Esophagus muscularis mucosa (tissue), 4 donors: ENCODE measurements around the gene CTDNEP1.

ENCODE experiments used
- CTCF ChIP-seq, 3 experiments: fragments of 200-600 bp in 2 of 3; fragments of 450-650 bp in 1 of 3; sonication (generic) in 2 of 3; IDR thresholded peaks; one replicate each; pipeline ENCODE4 v1.5.1; 2017 to 2019; ENCODE audit warnings: antibody characterized with exemption in 3 of 3, mild to moderate bottlenecking in 2 of 3, moderate library complexity in 1 of 3
- EP300 ChIP-seq: sonication (generic); formaldehyde crosslinking; IDR thresholded peaks from one replicate; pipeline ENCODE4 v1.6.1; 2017; ENCODE audit warnings: antibody characterized with exemption
- POLR2AphosphoS5 ChIP-seq, 2 donors: sonication (generic); formaldehyde crosslinking; IDR thresholded peaks; one replicate each; pipeline ENCODE4 v1.6.1; 2017; ENCODE audit warnings: antibody characterized with exemption in 2 of 2

GRCh38 chr17:7224661-7225111, 26.8 kb downstream of the CTDNEP1 start:
- TF ChIP-seq CTCF (IDR thresholded peaks at IDR 0.05) (no peak), POLR2AphosphoS5 (IDR thresholded peaks at IDR 0.05) (no peak), EP300 (no peak)
